Measurements from ENCODE around the gene SEMG2.

Gene SEMG2

GRCh38 chr20:45206725-45207124 lies 14.4 kb upstream of the SEMG2 start, which contains the start of gene SEMG1:
Gene SEMG1, plus strand, starts transcription at chr20:45207033. Its CDS starts 21 bp downstream, at chr20:45207054.
- ChIA-PET POLR2A (no interaction called here), CTCF (no interaction called here)
- no peak for TF ChIP-seq CTCF (IDR thresholded peaks at IDR 0.05; ENCODE audit: insufficient read depth, low read length, missing control alignments)
- no peak within 1 kb of the TSS for H3K4me3 ChIP-seq (ENCODE audit: low read depth, low read length)
- no peak for DNase-seq (ENCODE audit: low read depth, low spot score)

GRCh38 chr20:45209924-45210323 lies 11.2 kb upstream of the SEMG2 start:
- CTCF ChIA-PET: no interaction called here
- POLR2A ChIA-PET: no interaction called here
- H3K4me3 ChIP-seq (ENCODE audit: low read depth, low read length): no peak overlapping the region
- no peak for DNase-seq (ENCODE audit: low read depth, low spot score)
- no peak for TF ChIP-seq CTCF (IDR thresholded peaks at IDR 0.05; ENCODE audit: insufficient read depth, low read length, missing control alignments)

GRCh38 chr20:45211569-45212474 lies 9.4 kb upstream of the SEMG2 start:
- TF ChIP-seq CTCF (IDR thresholded peaks at IDR 0.05; ENCODE audit: insufficient read depth, low read length, missing control alignments): no peak
- no peak for DNase-seq (ENCODE audit: low read depth, low spot score)
- ChIA-PET POLR2A (no interaction called here), CTCF (no interaction called here)
- no peak overlapping the region for H3K4me3 ChIP-seq (ENCODE audit: low read depth, low read length)

GRCh38 chr20:45212836-45213235 lies 8.3 kb upstream of the SEMG2 start:
- TF ChIP-seq CTCF (IDR thresholded peaks at IDR 0.05; ENCODE audit: insufficient read depth, low read length, missing control alignments): no peak
- DNase-seq (ENCODE audit: low read depth, low spot score): no peak
- POLR2A ChIA-PET: no interaction called here
- no peak overlapping the region for H3K4me3 ChIP-seq (ENCODE audit: low read depth, low read length)
- CTCF ChIA-PET: no interaction called here

GRCh38 chr20:45218124-45218523 lies 3.0 kb upstream of the SEMG2 start:
- CTCF ChIA-PET: no interaction called here

More at GRCh38 chr20:45218124-45218523, 3.0 kb upstream of the SEMG2 start:
- DNase-seq (ENCODE audit: low read depth, low spot score): no peak
- POLR2A ChIA-PET: no interaction called here
- no peak overlapping the region for H3K4me3 ChIP-seq (ENCODE audit: low read depth, low read length)
- TF ChIP-seq CTCF (IDR thresholded peaks at IDR 0.05; ENCODE audit: insufficient read depth, low read length, missing control alignments): no peak
